SU-DHL-6 (cell line): ENCODE measurements around the gene TIMP4.

Experiments
- H2AFZ ChIP-seq: fragments of 200-600 bp; sonication (generic); 2 replicates; pipeline ENCODE4 v1.6.1; 2014; ENCODE audit warnings: low read depth, mild to moderate bottlenecking, moderate library complexity, mixed read lengths, antibody characterized with exemption, low read length; ENCODE audit not compliant: severe bottlenecking
- H3F3A ChIP-seq: fragments of 200-600 bp; shearing (Covaris generic); 2 replicates; pipeline ENCODE4 v1.6.0; 2016; ENCODE audit warnings: antibody characterized with exemption, mild to moderate bottlenecking; ENCODE audit not compliant: insufficient read depth
- H3K27ac ChIP-seq: fragments of 200-600 bp; sonication (generic); 2 replicates; pipeline ENCODE4 v1.5.1; 2016; ENCODE audit warnings: low read depth, mild to moderate bottlenecking, low read length, moderate library complexity, mixed read lengths
- H3K27me3 ChIP-seq: fragments of 200-600 bp; sonication (generic), shearing (Covaris generic); 2 replicates; pipeline ENCODE4 v1.6.0; 2014; ENCODE audit warnings: mild to moderate bottlenecking, low read length
- H3K36me3 ChIP-seq: fragments of 200-600 bp; sonication (generic); 2 replicates; pipeline ENCODE4 v1.6.1; 2014; ENCODE audit warnings: mild to moderate bottlenecking, low read length, mixed read lengths
- H3K4me2 ChIP-seq: fragments of 300-600, 200-600 bp; shearing (Covaris generic), sonication (generic); 2 replicates; pipeline ENCODE4 v1.6.0; 2014; ENCODE audit warnings: low read length, low read depth, mild to moderate bottlenecking; ENCODE audit not compliant: poor library complexity, severe bottlenecking
- H3K4me3 ChIP-seq: fragments of 200-600 bp; sonication (generic); 2 replicates; pipeline ENCODE4 v1.5.1; 2014; ENCODE audit warnings: antibody characterized with exemption, low read length, mild to moderate bottlenecking, mixed read lengths; ENCODE audit not compliant: insufficient read depth, poor library complexity, severe bottlenecking
- H3K79me2 ChIP-seq: fragments of 200-600 bp; sonication (generic); 2 replicates; pipeline ENCODE4 v1.6.1; 2014; ENCODE audit warnings: mild to moderate bottlenecking, low read length, moderate library complexity; ENCODE audit not compliant: insufficient read depth
- H3K9ac ChIP-seq: fragments of 200-600 bp; sonication (generic); 2 replicates; pipeline ENCODE4 v1.7.0; 2014; ENCODE audit warnings: mild to moderate bottlenecking, low read length
- H3K9me2 ChIP-seq: fragments of 200-600 bp; sonication (generic); replicated peaks from 2 replicates; pipeline ENCODE4 v1.6.1; 2014; ENCODE audit warnings: low read length; ENCODE audit not compliant: insufficient read depth
- H3K9me3 ChIP-seq: fragments of 200-600 bp; sonication (generic); 2 replicates; pipeline ENCODE4 v1.6.1; 2014; ENCODE audit warnings: low read length, mixed read lengths; ENCODE audit not compliant: insufficient read depth
- H4K20me1 ChIP-seq: fragments of 200-600 bp; sonication (generic); 2 replicates; pipeline ENCODE4 v1.6.1; 2014; ENCODE audit warnings: low read depth, mild to moderate bottlenecking, antibody characterized with exemption, low read length, moderate library complexity, mixed read lengths
- EZH2phosphoT487 ChIP-seq: fragments of 200-600 bp; sonication (generic), shearing (Covaris generic); conservative IDR thresholded peaks from 2 replicates; pipeline ENCODE4 v1.6.1; 2018; ENCODE audit warnings: mild to moderate bottlenecking, antibody characterized with exemption, low read length, moderate library complexity, mixed read lengths
- TF ChIP-seq, protein P1 (sequence below): fragments of 200-600 bp; sonication (generic); IDR thresholded peaks from one replicate; pipeline ENCODE4 v1.5.1; 2017; ENCODE audit warnings: antibody characterized with exemption, mild to moderate bottlenecking, low read length, moderate library complexity; ENCODE audit not compliant: insufficient read depth, poor library complexity, severe bottlenecking

Gene TIMP4

DNA sequence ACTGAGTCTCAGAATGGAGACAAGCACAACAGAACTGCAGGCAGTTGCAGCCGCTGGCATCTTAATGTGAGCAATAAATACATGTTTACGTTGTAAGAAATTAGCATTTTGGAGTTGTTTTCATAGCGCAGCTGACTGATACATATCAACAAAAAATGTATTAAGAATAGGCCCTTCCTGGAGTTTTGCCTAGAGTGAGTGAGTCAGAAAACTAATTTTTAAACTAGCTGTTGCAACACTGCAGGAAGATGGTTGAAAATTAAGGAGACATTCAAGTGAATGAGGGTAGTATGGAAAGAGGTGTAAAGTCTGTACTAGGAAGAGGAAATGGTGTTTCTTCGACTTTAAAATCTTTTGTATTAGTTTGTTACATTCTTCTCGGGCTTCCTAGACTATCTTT, 39.6 kb upstream of the TIMP4 start:
- H3K36me3 ChIP-seq, result no peaks in the 10 kb centered on the region
- no peak overlapping the region for H2AFZ ChIP-seq
- H3K27me3 ChIP-seq, result no peaks in the 10 kb centered on the region
- H3K4me3 ChIP-seq, result no peak overlapping the region
- no peak overlapping the region for H3K4me2 ChIP-seq
- H3K9ac ChIP-seq, result no peak overlapping the region
- no peaks in the 10 kb centered on the region for H3K9me2 ChIP-seq
- no peaks in the 10 kb centered on the region for H3F3A ChIP-seq
- TF ChIP-seq EZH2phosphoT487, result no peak
- TF ChIP-seq, protein P1, sequence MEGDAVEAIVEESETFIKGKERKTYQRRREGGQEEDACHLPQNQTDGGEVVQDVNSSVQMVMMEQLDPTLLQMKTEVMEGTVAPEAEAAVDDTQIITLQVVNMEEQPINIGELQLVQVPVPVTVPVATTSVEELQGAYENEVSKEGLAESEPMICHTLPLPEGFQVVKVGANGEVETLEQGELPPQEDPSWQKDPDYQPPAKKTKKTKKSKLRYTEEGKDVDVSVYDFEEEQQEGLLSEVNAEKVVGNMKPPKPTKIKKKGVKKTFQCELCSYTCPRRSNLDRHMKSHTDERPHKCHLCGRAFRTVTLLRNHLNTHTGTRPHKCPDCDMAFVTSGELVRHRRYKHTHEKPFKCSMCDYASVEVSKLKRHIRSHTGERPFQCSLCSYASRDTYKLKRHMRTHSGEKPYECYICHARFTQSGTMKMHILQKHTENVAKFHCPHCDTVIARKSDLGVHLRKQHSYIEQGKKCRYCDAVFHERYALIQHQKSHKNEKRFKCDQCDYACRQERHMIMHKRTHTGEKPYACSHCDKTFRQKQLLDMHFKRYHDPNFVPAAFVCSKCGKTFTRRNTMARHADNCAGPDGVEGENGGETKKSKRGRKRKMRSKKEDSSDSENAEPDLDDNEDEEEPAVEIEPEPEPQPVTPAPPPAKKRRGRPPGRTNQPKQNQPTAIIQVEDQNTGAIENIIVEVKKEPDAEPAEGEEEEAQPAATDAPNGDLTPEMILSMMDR, result no peak
- no peaks in the 10 kb centered on the region for H3K79me2 ChIP-seq
- no peak overlapping the region for H3K27ac ChIP-seq
- H3K9me3 ChIP-seq, result no peaks in the 10 kb centered on the region
- H4K20me1 ChIP-seq, result no peaks in the 10 kb centered on the region

- Histone ChIP-seq H3K4me2 (no peak overlapping the region), H3K4me3 (no peak overlapping the region), H3F3A (no peaks in the 10 kb centered on the region), H3K79me2 (no peaks in the 10 kb centered on the region), H2AFZ (no peak overlapping the region), H3K9me3 (no peaks in the 10 kb centered on the region), H3K36me3 (no peaks in the 10 kb centered on the region), H4K20me1 (no peaks in the 10 kb centered on the region), H3K27me3 (no peaks in the 10 kb centered on the region), H3K27ac (no peak overlapping the region), H3K9me2 (no peaks in the 10 kb centered on the region), H3K9ac (no peak overlapping the region)
- TF ChIP-seq EZH2phosphoT487, result no peak
- TF ChIP-seq, protein P1, result no peak
Observed at GRCh38 chr3:12197475-12197874, 38.8 kb upstream of the TIMP4 start.

GRCh38 chr3:12196684-12197083, 38.0 kb upstream of the TIMP4 start:
- H3K4me2 ChIP-seq, result no peak overlapping the region
- no peak overlapping the region for H3K27ac ChIP-seq
- H3K9me3 ChIP-seq, result no peaks in the 10 kb centered on the region
- H3K27me3 ChIP-seq, result no peaks in the 10 kb centered on the region
- no peaks in the 10 kb centered on the region for H3K36me3 ChIP-seq
- no peaks in the 10 kb centered on the region for H4K20me1 ChIP-seq
- no peak overlapping the region for H3K4me3 ChIP-seq
- H3K79me2 ChIP-seq, result no peaks in the 10 kb centered on the region
- H3K9ac ChIP-seq, result no peak overlapping the region
- no peaks in the 10 kb centered on the region for H3K9me2 ChIP-seq
- TF ChIP-seq, protein P1, result no peak
- TF ChIP-seq EZH2phosphoT487, result no peak
- H3F3A ChIP-seq, result no peaks in the 10 kb centered on the region
- H2AFZ ChIP-seq, result no peak overlapping the region
